ENCODE data around the gene C1orf74.

DNA sequence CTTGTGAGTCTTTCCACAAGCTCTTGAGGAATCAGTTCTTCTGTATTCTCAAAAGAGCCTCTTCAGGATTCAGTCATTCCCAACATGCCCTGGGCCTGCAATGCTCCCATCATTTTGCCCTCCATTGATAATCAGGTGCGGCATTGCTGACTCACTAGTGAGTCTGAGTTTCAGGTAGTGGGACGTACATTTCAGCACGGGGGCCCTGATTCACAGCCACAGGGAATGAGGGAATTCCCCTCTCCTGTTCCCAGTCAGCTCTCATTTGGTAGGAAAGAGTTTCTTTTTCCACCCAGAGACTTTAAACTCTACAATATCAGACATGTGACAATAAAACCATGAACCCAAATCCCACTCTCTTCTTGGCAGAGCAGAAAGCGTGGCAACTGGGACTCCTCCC is 25.3 kb upstream of the C1orf74 start:
- TF ChIP-seq, protein P1, sequence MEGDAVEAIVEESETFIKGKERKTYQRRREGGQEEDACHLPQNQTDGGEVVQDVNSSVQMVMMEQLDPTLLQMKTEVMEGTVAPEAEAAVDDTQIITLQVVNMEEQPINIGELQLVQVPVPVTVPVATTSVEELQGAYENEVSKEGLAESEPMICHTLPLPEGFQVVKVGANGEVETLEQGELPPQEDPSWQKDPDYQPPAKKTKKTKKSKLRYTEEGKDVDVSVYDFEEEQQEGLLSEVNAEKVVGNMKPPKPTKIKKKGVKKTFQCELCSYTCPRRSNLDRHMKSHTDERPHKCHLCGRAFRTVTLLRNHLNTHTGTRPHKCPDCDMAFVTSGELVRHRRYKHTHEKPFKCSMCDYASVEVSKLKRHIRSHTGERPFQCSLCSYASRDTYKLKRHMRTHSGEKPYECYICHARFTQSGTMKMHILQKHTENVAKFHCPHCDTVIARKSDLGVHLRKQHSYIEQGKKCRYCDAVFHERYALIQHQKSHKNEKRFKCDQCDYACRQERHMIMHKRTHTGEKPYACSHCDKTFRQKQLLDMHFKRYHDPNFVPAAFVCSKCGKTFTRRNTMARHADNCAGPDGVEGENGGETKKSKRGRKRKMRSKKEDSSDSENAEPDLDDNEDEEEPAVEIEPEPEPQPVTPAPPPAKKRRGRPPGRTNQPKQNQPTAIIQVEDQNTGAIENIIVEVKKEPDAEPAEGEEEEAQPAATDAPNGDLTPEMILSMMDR (IDR thresholded peaks at IDR 0.05 in 2 of 3, conservative IDR thresholded peaks at IDR 0.05 in 1 of 3; ENCODE audit: borderline replicate concordance in 1 of 3, insufficient read depth in 1 of 3, low read depth in 2 of 3, low read length in 2 of 3) = no peak
- TF ChIP-seq, protein P2, sequence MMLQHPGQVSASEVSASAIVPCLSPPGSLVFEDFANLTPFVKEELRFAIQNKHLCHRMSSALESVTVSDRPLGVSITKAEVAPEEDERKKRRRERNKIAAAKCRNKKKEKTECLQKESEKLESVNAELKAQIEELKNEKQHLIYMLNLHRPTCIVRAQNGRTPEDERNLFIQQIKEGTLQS (IDR thresholded peaks at IDR 0.05) = no peak
- TF ChIP-seq, protein P3, sequence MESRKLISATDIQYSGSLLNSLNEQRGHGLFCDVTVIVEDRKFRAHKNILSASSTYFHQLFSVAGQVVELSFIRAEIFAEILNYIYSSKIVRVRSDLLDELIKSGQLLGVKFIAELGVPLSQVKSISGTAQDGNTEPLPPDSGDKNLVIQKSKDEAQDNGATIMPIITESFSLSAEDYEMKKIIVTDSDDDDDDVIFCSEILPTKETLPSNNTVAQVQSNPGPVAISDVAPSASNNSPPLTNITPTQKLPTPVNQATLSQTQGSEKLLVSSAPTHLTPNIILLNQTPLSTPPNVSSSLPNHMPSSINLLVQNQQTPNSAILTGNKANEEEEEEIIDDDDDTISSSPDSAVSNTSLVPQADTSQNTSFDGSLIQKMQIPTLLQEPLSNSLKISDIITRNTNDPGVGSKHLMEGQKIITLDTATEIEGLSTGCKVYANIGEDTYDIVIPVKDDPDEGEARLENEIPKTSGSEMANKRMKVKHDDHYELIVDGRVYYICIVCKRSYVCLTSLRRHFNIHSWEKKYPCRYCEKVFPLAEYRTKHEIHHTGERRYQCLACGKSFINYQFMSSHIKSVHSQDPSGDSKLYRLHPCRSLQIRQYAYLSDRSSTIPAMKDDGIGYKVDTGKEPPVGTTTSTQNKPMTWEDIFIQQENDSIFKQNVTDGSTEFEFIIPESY (IDR thresholded peaks at IDR 0.05; ENCODE audit: extremely low read depth, insufficient replicate concordance, low read length) = no peak
- TF ChIP-seq SRF (IDR thresholded peaks at IDR 0.05; ENCODE audit: low read depth) (no peak), POLR2AphosphoS5 (IDR thresholded peaks at IDR 0.05; ENCODE audit: low read depth, low read length) (no peak), POLR2A (IDR thresholded peaks at IDR 0.05; ENCODE audit: borderline replicate concordance, extremely low read depth, insufficient read depth, insufficient read length) (no peak), YY1 (IDR thresholded peaks at IDR 0.05; ENCODE audit: extremely low read depth, insufficient replicate concordance, low read depth, low read length) (no peak), CEBPB (IDR thresholded peaks at IDR 0.05; ENCODE audit: low read depth) (no peak), EZH2phosphoT487 (IDR thresholded peaks at IDR 0.05; ENCODE audit: borderline replicate concordance) (no peak), SIN3A (IDR thresholded peaks at IDR 0.05; ENCODE audit: low read depth) (no peak), RAD21 (IDR thresholded peaks at IDR 0.05; ENCODE audit: low read depth) (no peak)
- TF ChIP-seq, protein P4, sequence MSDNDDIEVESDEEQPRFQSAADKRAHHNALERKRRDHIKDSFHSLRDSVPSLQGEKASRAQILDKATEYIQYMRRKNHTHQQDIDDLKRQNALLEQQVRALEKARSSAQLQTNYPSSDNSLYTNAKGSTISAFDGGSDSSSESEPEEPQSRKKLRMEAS (IDR thresholded peaks at IDR 0.05) = no peak
- TF ChIP-seq, protein P5, sequence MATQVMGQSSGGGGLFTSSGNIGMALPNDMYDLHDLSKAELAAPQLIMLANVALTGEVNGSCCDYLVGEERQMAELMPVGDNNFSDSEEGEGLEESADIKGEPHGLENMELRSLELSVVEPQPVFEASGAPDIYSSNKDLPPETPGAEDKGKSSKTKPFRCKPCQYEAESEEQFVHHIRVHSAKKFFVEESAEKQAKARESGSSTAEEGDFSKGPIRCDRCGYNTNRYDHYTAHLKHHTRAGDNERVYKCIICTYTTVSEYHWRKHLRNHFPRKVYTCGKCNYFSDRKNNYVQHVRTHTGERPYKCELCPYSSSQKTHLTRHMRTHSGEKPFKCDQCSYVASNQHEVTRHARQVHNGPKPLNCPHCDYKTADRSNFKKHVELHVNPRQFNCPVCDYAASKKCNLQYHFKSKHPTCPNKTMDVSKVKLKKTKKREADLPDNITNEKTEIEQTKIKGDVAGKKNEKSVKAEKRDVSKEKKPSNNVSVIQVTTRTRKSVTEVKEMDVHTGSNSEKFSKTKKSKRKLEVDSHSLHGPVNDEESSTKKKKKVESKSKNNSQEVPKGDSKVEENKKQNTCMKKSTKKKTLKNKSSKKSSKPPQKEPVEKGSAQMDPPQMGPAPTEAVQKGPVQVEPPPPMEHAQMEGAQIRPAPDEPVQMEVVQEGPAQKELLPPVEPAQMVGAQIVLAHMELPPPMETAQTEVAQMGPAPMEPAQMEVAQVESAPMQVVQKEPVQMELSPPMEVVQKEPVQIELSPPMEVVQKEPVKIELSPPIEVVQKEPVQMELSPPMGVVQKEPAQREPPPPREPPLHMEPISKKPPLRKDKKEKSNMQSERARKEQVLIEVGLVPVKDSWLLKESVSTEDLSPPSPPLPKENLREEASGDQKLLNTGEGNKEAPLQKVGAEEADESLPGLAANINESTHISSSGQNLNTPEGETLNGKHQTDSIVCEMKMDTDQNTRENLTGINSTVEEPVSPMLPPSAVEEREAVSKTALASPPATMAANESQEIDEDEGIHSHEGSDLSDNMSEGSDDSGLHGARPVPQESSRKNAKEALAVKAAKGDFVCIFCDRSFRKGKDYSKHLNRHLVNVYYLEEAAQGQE (IDR thresholded peaks at IDR 0.05; ENCODE audit: low read depth) = no peak
